Measurements from ENCODE around the gene ANO2. TPM values are rescaled to one million over a fixed set of nuclear protein-coding genes. Genes with fewer than 3 reads are reported as not detected.

ANO2 gene
- total RNA-seq, 1 donor from 2014 or later, result 20.1 TPM

- no peak for TF ChIP-seq CTCF (IDR thresholded peaks at IDR 0.05)
- Histone ChIP-seq H3K9me3 (no peaks in the 10 kb centered on the region), H3K27me3 (no peaks in the 10 kb centered on the region), H3K4me3 (no peak overlapping the region), H3K27ac (no peak overlapping the region), H3K36me3 (no peaks in the 10 kb centered on the region), H3K4me1 (no peaks in the 10 kb centered on the region)
- intact Hi-C loops (cut with DNase I), result no loop called here
- no peak for DNase-seq (ENCODE audit: low spot score in 2 of 2)
Observed at GRCh38 chr12:5787828-5788227, 157.2 kb downstream of the ANO2 start.

- Histone ChIP-seq H3K4me1 (no peaks in the 10 kb centered on the region), H3K4me3 (no peak overlapping the region), H3K27ac (no peak overlapping the region), H3K36me3 (no peaks in the 10 kb centered on the region), H3K9me3 (no peaks in the 10 kb centered on the region), H3K27me3 (no peaks in the 10 kb centered on the region)
- no peak for TF ChIP-seq CTCF (IDR thresholded peaks at IDR 0.05)
- DNase-seq (ENCODE audit: low spot score in 2 of 2), result no peak
- intact Hi-C loops (cut with DNase I), result no loop called here
Observed at GRCh38 chr12:5785601-5786000, 159.5 kb downstream of the ANO2 start.

GRCh38 chr12:5784462-5785130, 160.5 kb downstream of the ANO2 start:
- TF ChIP-seq CTCF (IDR thresholded peaks at IDR 0.05), result no peak
- H3K9me3 ChIP-seq, result no peaks in the 10 kb centered on the region
- no peaks in the 10 kb centered on the region for H3K27me3 ChIP-seq
- no peak for DNase-seq (ENCODE audit: low spot score in 2 of 2)
- intact Hi-C loops (cut with DNase I), result no loop called here
- no peaks in the 10 kb centered on the region for H3K4me1 ChIP-seq
- no peak overlapping the region for H3K4me3 ChIP-seq
- no peaks in the 10 kb centered on the region for H3K36me3 ChIP-seq
- no peak overlapping the region for H3K27ac ChIP-seq

GRCh38 chr12:5783289-5783920, 161.7 kb downstream of the ANO2 start:
- no peak overlapping the region for H3K4me3 ChIP-seq
- no peaks in the 10 kb centered on the region for H3K9me3 ChIP-seq
- intact Hi-C loops (cut with DNase I), result no loop called here
- DNase-seq (ENCODE audit: low spot score in 2 of 2), result no peak
- no peaks in the 10 kb centered on the region for H3K4me1 ChIP-seq
- no peaks in the 10 kb centered on the region for H3K27me3 ChIP-seq
- H3K27ac ChIP-seq, result no peak overlapping the region
- no peaks in the 10 kb centered on the region for H3K36me3 ChIP-seq
- no peak for TF ChIP-seq CTCF (IDR thresholded peaks at IDR 0.05)

- no peaks in the 10 kb centered on the region for H3K27me3 ChIP-seq
- H3K4me1 ChIP-seq, result no peaks in the 10 kb centered on the region
- intact Hi-C loops (cut with DNase I), result no loop called here
- H3K9me3 ChIP-seq, result no peaks in the 10 kb centered on the region
- H3K4me3 ChIP-seq, result no peak overlapping the region
- no peaks in the 10 kb centered on the region for H3K36me3 ChIP-seq
- TF ChIP-seq CTCF (IDR thresholded peaks at IDR 0.05), result no peak
- no peak overlapping the region for H3K27ac ChIP-seq
- DNase-seq (ENCODE audit: low spot score in 2 of 2), result no peak
Observed at GRCh38 chr12:5780536-5780935, 164.5 kb downstream of the ANO2 start.

All from ascending aorta (tissue), 2 donors.